ENCODE data around the gene C1QTNF2.

GRCh38 chr5:160369990-160370712 is at the start of gene C1QTNF2:
- TF ChIP-seq CTCF (IDR thresholded peaks at IDR 0.05; ENCODE audit: low read length) (no peak), EZH2 (optimal IDR thresholded peaks at IDR 0.05; ENCODE audit: low read depth, low read length) (no peak), EZH2phosphoT487 (IDR thresholded peaks at IDR 0.05; ENCODE audit: low read length) (no peak)
